HPDE6-E6E7 (cell line): ENCODE results near the gene PPP1R15B.
"Not testable (repeated sequence)": the region's sequence is repeated elsewhere in the genome, so short reads cannot be mapped to it uniquely, and the experiment has no call there.

Experiments
- DNase-seq: peaks from one replicate; pipeline ENCODE4 v3.0.0; 2011; ENCODE audit warnings: missing footprints; ENCODE audit errors: extremely low spot score

The PPP1R15B gene

GRCh38 chr1:204443871-204444581 lies 32.4 kb upstream of the PPP1R15B start:
- peak; percentile 85 for DNase-seq

- peak; percentile 88 for DNase-seq
Observed at GRCh38 chr1:204443260-204443619, 31.6 kb upstream of the PPP1R15B start.

- no peak for DNase-seq
Observed at GRCh38 chr1:204442376-204443259, 31.0 kb upstream of the PPP1R15B start.

GRCh38 chr1:204441558-204441957 lies 29.9 kb upstream of the PPP1R15B start:
- no peak for DNase-seq

- no peak for DNase-seq
Observed at GRCh38 chr1:204439621-204440375, 28.2 kb upstream of the PPP1R15B start.

GRCh38 chr1:204438628-204439027 lies 27.0 kb upstream of the PPP1R15B start:
- DNase-seq, result peak; percentile 96

- no peak for DNase-seq
Observed at GRCh38 chr1:204437796-204438570, 26.4 kb upstream of the PPP1R15B start.

GRCh38 chr1:204435872-204436271 lies 24.3 kb upstream of the PPP1R15B start:
- DNase-seq, result no peak

GRCh38 chr1:204435381-204435831 lies 23.8 kb upstream of the PPP1R15B start:
- no peak for DNase-seq

- DNase-seq, result no peak
Observed at GRCh38 chr1:204434116-204434755, 22.6 kb upstream of the PPP1R15B start.

- no peak for DNase-seq
Observed at GRCh38 chr1:204432708-204433107, 21.1 kb upstream of the PPP1R15B start.

GRCh38 chr1:204431310-204432184 lies 19.9 kb upstream of the PPP1R15B start:
- DNase-seq, result peak; percentile 60

- DNase-seq, result no peak
Observed at GRCh38 chr1:204429746-204430145, 18.1 kb upstream of the PPP1R15B start.

- no peak for DNase-seq
Observed at GRCh38 chr1:204426971-204427701, 15.5 kb upstream of the PPP1R15B start.

GRCh38 chr1:204426474-204426873 lies 14.9 kb upstream of the PPP1R15B start:
- DNase-seq, result no peak

GRCh38 chr1:204426035-204426436 lies 14.4 kb upstream of the PPP1R15B start:
- peak; percentile 63 for DNase-seq

GRCh38 chr1:204424621-204425020 lies 13.0 kb upstream of the PPP1R15B start:
- DNase-seq, result no peak

GRCh38 chr1:204422061-204422705 lies 10.6 kb upstream of the PPP1R15B start:
- DNase-seq, result not testable (repeated sequence)

- DNase-seq, result no peak
Observed at GRCh38 chr1:204421441-204421840, 9.8 kb upstream of the PPP1R15B start.
